Upper lobe of right lung (tissue), 1 donor: ENCODE data around the gene DNAJC13. TPM values are rescaled to one million over a fixed set of nuclear protein-coding genes. Genes with fewer than 3 reads are reported as not detected.

ENCODE experiments used
- ATAC-seq: fragments of 200-7000 bp; cut with Tn5 transposase; one replicate; pipeline ENCODE4 v1.9.1; 2020; ENCODE audit warnings: mild to moderate bottlenecking, moderate library complexity
- DNase-seq: peaks from one replicate; pipeline ENCODE4 v3.0.0-alpha.2; 2020
- H3K27ac ChIP-seq: fragments of 200-600 bp; one replicate; pipeline ENCODE4 v1.8.0; 2022
- H3K27me3 ChIP-seq: fragments of 200-600 bp; one replicate; pipeline ENCODE4 v1.8.0; 2022; ENCODE audit warnings: mild to moderate bottlenecking
- H3K36me3 ChIP-seq: fragments of 200-600 bp; one replicate; pipeline ENCODE4 v1.8.0; 2022
- H3K4me1 ChIP-seq: fragments of 200-600 bp; one replicate; pipeline ENCODE4 v1.8.0; 2022
- H3K4me3 ChIP-seq: fragments of 200-600 bp; one replicate; pipeline ENCODE4 v1.8.0; 2022; ENCODE audit warnings: mild to moderate bottlenecking
- H3K9me3 ChIP-seq: fragments of 200-600 bp; one replicate; pipeline ENCODE4 v1.8.0; 2022
- CTCF ChIP-seq: fragments of 200-600 bp; IDR thresholded peaks from one replicate; pipeline ENCODE4 v1.8.0; 2022; ENCODE audit warnings: antibody characterized with exemption
- intact Hi-C: fragments of 100-400 bp; cut with DNase I; formaldehyde crosslinking; loops from one replicate; pipeline ENCODE4 v1.11.0; 2022
- total RNA-seq: library from RNA; stranded (reverse); fragmentation: NEBNext Ultra II Directional; extraction: Animal tissue kit (Norgen Biotek cat#: 25700); gene quantifications from one replicate; pipeline ENCODE4 v1.2.1, GENCODE V29; 2021
- donor health status: DM: no; HTN: yes; CAD: no; lungs with severe emphysema.

The DNAJC13 gene
- total RNA-seq, 1 donor from 2014 or later: 44.8 TPM

DNA sequence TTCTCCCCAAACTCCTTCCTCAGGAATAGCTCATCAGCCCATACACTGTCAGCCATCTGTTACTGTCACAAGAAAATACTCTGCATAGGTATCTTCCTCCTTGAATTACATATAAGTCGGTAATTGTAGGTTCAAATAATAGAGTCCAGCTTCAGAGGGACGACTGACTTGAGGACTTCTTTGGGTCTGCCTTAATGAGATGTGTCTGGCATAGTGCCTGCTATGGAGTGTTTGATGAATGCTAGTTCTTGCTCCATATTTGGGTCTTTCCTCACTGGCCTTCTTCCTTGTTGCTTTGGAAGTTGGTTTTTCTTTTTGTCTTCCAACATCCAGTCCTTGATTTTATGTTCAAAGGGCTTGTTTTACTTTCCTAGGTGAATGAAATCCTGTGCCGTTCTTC is 113.3 kb downstream of the DNAJC13 start:
- H3K27ac ChIP-seq: no peak overlapping the region
- intact Hi-C loops: loop anchor here (5.0 kb wide), 1 partner anchor 112 kb away; no protein-coding TSS in a partner anchor
- peaks cover 89% of the 10 kb centered on the region for H3K36me3 ChIP-seq
- no peak overlapping the region for H3K4me3 ChIP-seq
- H3K4me1 ChIP-seq: no peaks in the 10 kb centered on the region
- ATAC-seq: peak; percentile 44
- no peaks in the 10 kb centered on the region for H3K9me3 ChIP-seq
- H3K27me3 ChIP-seq: no peaks in the 10 kb centered on the region
- no peak for TF ChIP-seq CTCF
- no peak for DNase-seq

GRCh38 chr3:132535575-132536441 is 118.5 kb downstream of the DNAJC13 start:
- intact Hi-C loops: no loop called here
- Histone ChIP-seq H3K9me3 (no peaks in the 10 kb centered on the region), H3K4me1 (no peaks in the 10 kb centered on the region), H3K27ac (no peak overlapping the region), H3K4me3 (no peak overlapping the region), H3K36me3 (peaks cover 76% of the 10 kb centered on the region), H3K27me3 (no peaks in the 10 kb centered on the region)
- ATAC-seq (peak; percentile 88), DNase-seq (no peak)
- peak; percentile 64 for TF ChIP-seq CTCF

GRCh38 chr3:132536442-132537153 is 119.3 kb downstream of the DNAJC13 start:
- TF ChIP-seq CTCF: no peak
- Histone ChIP-seq H3K4me3 (no peak overlapping the region), H3K9me3 (no peaks in the 10 kb centered on the region), H3K27ac (no peak overlapping the region), H3K27me3 (no peaks in the 10 kb centered on the region), H3K4me1 (no peaks in the 10 kb centered on the region), H3K36me3 (peaks cover 76% of the 10 kb centered on the region)
- ATAC-seq (no peak), DNase-seq (no peak)
- intact Hi-C loops: no loop called here

- H3K27ac ChIP-seq: no peak overlapping the region
- H3K27me3 ChIP-seq: no peaks in the 10 kb centered on the region
- peaks cover 69% of the 10 kb centered on the region for H3K36me3 ChIP-seq
- intact Hi-C loops: no loop called here
- no peak overlapping the region for H3K4me3 ChIP-seq
- ATAC-seq (no peak), DNase-seq (no peak)
- no peak for TF ChIP-seq CTCF
- H3K4me1 ChIP-seq: no peaks in the 10 kb centered on the region
- no peaks in the 10 kb centered on the region for H3K9me3 ChIP-seq
These were observed 120.0 kb downstream of the DNAJC13 start for GRCh38 chr3:132537297-132537696.

GRCh38 chr3:132538072-132538471 is 120.8 kb downstream of the DNAJC13 start:
- H3K9me3 ChIP-seq: no peaks in the 10 kb centered on the region
- no peak for TF ChIP-seq CTCF
- H3K27ac ChIP-seq: no peak overlapping the region
- H3K4me3 ChIP-seq: no peak overlapping the region
- ATAC-seq (no peak), DNase-seq (no peak)
- intact Hi-C loops: no loop called here
- no peaks in the 10 kb centered on the region for H3K4me1 ChIP-seq
- peaks cover 66% of the 10 kb centered on the region for H3K36me3 ChIP-seq
- H3K27me3 ChIP-seq: no peaks in the 10 kb centered on the region
